GM12874 (cell line): Measurements from ENCODE around the gene PHIP.

ENCODE experiments used
- TF ChIP-seq, protein P1 (sequence below): IDR thresholded peaks from 2 replicates; pipeline ENCODE4 v1.5.1; 2011; ENCODE audit warnings: low read depth, mild to moderate bottlenecking, control low read depth, low read length, moderate library complexity; ENCODE audit not compliant: insufficient read depth

The PHIP gene

GRCh38 chr6:79066828-79067227, 11.2 kb downstream of the PHIP start:
- TF ChIP-seq, protein P1, sequence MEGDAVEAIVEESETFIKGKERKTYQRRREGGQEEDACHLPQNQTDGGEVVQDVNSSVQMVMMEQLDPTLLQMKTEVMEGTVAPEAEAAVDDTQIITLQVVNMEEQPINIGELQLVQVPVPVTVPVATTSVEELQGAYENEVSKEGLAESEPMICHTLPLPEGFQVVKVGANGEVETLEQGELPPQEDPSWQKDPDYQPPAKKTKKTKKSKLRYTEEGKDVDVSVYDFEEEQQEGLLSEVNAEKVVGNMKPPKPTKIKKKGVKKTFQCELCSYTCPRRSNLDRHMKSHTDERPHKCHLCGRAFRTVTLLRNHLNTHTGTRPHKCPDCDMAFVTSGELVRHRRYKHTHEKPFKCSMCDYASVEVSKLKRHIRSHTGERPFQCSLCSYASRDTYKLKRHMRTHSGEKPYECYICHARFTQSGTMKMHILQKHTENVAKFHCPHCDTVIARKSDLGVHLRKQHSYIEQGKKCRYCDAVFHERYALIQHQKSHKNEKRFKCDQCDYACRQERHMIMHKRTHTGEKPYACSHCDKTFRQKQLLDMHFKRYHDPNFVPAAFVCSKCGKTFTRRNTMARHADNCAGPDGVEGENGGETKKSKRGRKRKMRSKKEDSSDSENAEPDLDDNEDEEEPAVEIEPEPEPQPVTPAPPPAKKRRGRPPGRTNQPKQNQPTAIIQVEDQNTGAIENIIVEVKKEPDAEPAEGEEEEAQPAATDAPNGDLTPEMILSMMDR, result no peak

GRCh38 chr6:79066330-79066729, 11.7 kb downstream of the PHIP start:
- TF ChIP-seq, protein P1, result no peak

- TF ChIP-seq, protein P1, result no peak
Observed at GRCh38 chr6:79065232-79065631, 12.8 kb downstream of the PHIP start.

DNA sequence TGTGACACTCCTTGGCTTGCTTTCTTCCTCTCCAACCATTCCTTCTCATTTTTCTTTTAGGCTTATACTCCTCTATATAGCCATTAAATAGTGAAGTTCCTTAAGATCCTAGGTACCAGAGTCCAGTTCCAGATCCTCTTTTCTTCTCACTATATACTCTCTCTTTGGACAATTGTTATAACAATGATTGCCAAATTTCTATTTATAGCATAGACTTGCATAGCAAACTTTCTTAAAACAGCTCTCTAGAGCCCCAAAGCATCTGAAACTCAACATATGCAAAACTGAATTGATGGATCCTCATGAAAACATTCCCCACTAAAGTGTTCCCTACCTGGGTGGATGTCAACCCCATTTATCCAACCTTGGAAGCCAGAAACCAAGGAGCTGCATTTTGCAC, 13.4 kb downstream of the PHIP start:
- TF ChIP-seq, protein P1, result no peak

DNA sequence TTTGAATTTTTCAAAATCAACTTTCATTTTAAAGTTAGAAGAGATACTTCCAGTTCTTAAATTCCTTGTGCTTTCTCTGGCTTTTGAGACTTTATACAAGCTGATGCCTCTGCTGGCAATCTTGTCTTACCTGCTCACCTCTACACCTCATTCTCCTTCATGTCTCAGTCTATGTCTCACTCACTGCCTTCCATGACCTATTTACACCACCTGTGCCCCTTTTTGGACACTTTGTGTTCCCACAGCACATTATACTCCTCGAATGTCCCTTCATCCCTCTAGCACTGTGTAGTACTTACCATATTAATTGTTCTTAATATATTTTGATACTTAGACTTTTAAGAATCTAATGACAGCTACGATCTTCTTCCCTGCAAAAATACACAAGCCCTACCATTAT, 15.3 kb downstream of the PHIP start:
- TF ChIP-seq, protein P1, result no peak

DNA sequence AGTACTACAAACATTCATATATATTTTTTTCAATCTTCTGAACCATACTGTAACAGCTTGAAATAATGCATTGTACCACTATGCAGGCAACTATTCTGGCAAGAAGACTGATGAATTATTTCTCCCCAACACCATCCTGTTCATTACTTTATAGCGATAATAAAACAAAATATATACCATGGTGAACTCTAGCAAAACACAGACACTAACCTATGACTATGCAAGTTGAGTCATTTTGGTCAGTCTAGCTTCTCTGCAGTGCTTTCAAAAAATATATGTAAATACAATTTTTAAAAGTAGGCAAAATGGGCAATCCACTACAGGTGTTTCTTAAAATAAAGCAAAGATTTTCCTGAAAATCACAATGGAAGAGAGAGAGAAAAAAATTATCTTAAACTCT, 20.3 kb downstream of the PHIP start:
- TF ChIP-seq, protein P1, result no peak

- TF ChIP-seq, protein P1, result no peak
Observed at GRCh38 chr6:79056226-79056625, 21.8 kb downstream of the PHIP start.

GRCh38 chr6:79048611-79049010, 29.4 kb downstream of the PHIP start:
- TF ChIP-seq, protein P1, result peak; percentile 29; the same call in 1 of the 2 replicates
